Cardiac muscle cell (in vitro differentiated cells and primary cell): ENCODE data around the gene DIP2B. TPM values are rescaled to one million over a fixed set of nuclear protein-coding genes. Genes with fewer than 3 reads are reported as not detected.
"Not testable (repeated sequence)": the region's sequence is repeated elsewhere in the genome, so short reads cannot be mapped to it uniquely, and the experiment has no call there.

Experiments used
- DNase-seq, 2 donors: peaks; one replicate each; pipeline versions ENCODE4 v3.0.0 to v3.0.0-alpha.2; 2010 to 2017; ENCODE audit warnings: low read depth in 1 of 2, low spot score in 1 of 2
- H3K27ac ChIP-seq: fragments of 200-600 bp; sonication (generic); 2 replicates; pipeline ENCODE4 v1.5.1; 2016
- H3K27me3 ChIP-seq: fragments of 200-600 bp; sonication (generic); 2 replicates; pipeline ENCODE4 v1.6.0; 2016; ENCODE audit warnings: control low read depth
- H3K36me3 ChIP-seq: fragments of 200-600 bp; sonication (generic); 2 replicates; pipeline ENCODE4 v1.5.1; 2016; ENCODE audit warnings: control low read depth
- H3K4me1 ChIP-seq: fragments of 200-600 bp; sonication (generic); 2 replicates; pipeline ENCODE4 v1.8.1; 2017; ENCODE audit warnings: low read depth, mild to moderate bottlenecking, mixed run types
- H3K4me3 ChIP-seq: fragments of 200-600 bp; sonication (generic); 2 replicates; pipeline ENCODE4 v1.5.1; 2016; ENCODE audit warnings: mild to moderate bottlenecking
- H3K9me3 ChIP-seq: fragments of 200-600 bp; sonication (generic); 2 replicates; pipeline ENCODE4 v1.5.1; 2017; ENCODE audit warnings: low read depth, mild to moderate bottlenecking, control low read depth
- polyA plus RNA-seq: library from polyadenylated mRNA; unstranded; fragments of >200 nt; fragmentation: Nextera tagmentation; extraction: Ambion mirVana; gene quantifications from 2 replicates; pipeline ENCODE4 v1.2.1, GENCODE V29; 2016
- total RNA-seq: library from RNA; depleted of rRNA; stranded (reverse); fragments of >200 nt; gene quantifications from 2 replicates; pipeline ENCODE4 v1.2.3, GENCODE V29; 2016
- TF ChIP-seq, protein P1 (sequence below): IDR thresholded peaks from 2 replicates; pipeline ENCODE4 v1.5.1; 2012; ENCODE audit warnings: low read depth, mild to moderate bottlenecking, low read length

DIP2B gene
- total and polyA plus RNA-seq, 2 experiments from 2014 or later = 15.5 to 55.1 TPM

DNA sequence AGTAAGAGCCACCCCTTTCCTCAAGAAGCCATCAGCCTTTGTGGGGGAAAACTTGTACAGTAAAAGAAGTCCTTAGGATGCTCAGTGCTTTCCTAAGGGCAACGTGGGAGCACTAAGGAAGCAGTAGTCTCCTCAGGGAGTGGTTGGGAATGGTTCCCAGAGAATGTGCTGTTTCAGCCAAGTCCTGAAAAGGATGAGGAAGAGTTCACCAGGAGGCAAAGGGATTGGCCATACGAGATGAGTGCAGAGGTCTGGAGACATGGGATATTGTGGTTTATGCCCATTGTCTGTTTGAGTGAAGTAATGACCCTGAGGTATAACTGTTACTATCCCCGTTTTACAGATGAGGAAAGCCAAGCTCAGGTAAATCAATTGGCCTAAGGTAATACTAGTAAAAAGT is 173.1 kb downstream of the DIP2B start:
- Histone ChIP-seq H3K27ac (no peak overlapping the region), H3K27me3 (no peaks in the 10 kb centered on the region), H3K9me3 (no peaks in the 10 kb centered on the region), H3K4me1 (no peaks in the 10 kb centered on the region), H3K36me3 (peaks cover 51% of the 10 kb centered on the region), H3K4me3 (no peak overlapping the region)
- TF ChIP-seq, protein P1, sequence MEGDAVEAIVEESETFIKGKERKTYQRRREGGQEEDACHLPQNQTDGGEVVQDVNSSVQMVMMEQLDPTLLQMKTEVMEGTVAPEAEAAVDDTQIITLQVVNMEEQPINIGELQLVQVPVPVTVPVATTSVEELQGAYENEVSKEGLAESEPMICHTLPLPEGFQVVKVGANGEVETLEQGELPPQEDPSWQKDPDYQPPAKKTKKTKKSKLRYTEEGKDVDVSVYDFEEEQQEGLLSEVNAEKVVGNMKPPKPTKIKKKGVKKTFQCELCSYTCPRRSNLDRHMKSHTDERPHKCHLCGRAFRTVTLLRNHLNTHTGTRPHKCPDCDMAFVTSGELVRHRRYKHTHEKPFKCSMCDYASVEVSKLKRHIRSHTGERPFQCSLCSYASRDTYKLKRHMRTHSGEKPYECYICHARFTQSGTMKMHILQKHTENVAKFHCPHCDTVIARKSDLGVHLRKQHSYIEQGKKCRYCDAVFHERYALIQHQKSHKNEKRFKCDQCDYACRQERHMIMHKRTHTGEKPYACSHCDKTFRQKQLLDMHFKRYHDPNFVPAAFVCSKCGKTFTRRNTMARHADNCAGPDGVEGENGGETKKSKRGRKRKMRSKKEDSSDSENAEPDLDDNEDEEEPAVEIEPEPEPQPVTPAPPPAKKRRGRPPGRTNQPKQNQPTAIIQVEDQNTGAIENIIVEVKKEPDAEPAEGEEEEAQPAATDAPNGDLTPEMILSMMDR = no peak
- peak in 1 of 2 donors; percentile 73 for DNase-seq

DNA sequence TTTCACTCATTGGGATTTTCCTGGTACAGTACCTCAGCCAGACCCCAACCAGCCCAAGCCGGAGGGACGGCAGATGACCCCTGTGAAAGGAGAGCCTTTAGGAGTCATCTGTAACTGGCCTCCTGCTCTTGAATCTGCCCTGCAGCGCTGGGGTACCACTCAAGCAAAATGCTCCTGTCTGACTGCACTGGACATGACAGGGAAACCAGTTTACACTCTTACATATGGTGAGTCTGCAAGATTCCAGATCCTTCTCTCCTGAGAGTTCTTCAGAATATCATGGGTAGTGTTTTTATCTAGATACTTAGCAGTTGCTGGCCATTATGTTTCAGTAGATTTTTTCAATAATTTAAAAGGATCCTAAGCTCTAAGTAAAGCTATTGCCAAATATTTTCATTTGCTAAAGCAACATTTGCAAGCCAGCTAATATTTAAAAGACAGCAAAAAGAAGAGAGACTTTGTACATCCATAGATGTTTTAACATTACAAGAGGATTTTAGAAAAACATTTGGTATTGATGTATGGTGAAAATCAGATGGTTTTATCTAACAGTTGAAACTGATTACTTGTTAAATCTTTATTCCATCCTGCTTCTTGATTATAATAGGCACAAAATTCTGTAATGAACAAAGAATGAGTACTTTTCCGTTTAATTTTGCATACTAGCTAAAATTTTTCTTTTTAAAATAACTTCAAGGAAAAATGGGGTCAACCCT is 174.0 kb downstream of the DIP2B start:
- no peaks in the 10 kb centered on the region for H3K9me3 ChIP-seq
- peak overlapping the region; percentile 46 for H3K27ac ChIP-seq
- TF ChIP-seq, protein P1 = no peak
- no peak overlapping the region for H3K4me3 ChIP-seq
- no peaks in the 10 kb centered on the region for H3K27me3 ChIP-seq
- no peak for DNase-seq
- H3K36me3 ChIP-seq = peaks cover 56% of the 10 kb centered on the region
- H3K4me1 ChIP-seq = no peaks in the 10 kb centered on the region

DNA sequence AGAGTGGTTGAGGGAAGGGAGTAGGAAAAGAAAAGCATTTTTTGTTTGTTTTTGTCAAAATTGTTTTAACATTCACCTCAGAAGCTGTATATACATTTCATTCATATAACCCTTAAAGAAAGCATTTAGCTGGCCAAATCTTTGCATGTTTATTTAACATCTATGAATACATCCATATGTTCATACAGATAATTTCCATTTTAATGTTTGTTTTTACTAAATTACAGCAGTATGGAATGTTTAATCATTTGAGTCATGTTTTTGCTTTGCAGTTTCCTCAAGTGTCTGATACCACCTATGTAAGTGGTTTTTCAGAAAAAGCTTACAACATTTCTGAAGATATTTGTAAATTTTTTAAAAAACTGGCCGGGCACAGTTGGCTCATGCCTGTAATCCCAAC is 174.8 kb downstream of the DIP2B start:
- no peak overlapping the region for H3K27ac ChIP-seq
- no peaks in the 10 kb centered on the region for H3K9me3 ChIP-seq
- TF ChIP-seq, protein P1 = no peak
- no peaks in the 10 kb centered on the region for H3K27me3 ChIP-seq
- DNase-seq = no peak
- no peak overlapping the region for H3K4me3 ChIP-seq
- no peaks in the 10 kb centered on the region for H3K4me1 ChIP-seq
- H3K36me3 ChIP-seq = peaks cover 53% of the 10 kb centered on the region

DNA sequence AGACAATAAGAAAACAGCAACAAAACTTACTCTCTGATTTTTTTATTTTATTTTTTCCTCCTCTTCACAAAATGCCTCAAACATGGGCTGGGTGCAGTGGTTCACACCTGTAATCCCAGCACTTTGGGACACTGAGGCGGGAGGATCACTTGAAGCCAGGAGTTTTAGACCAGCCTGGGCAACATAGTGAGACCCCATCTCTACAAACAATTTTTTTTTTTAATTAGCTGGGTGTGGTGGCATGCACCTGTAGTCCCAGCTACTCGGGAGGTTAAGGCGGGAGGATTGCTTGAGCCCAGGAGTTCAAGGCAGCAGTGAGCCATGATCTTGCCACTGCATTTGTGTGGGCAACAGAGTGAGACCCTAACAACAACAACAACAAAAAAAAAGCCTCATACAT is 176.3 kb downstream of the DIP2B start:
- H3K4me1 ChIP-seq, DNase-seq, H3K27ac ChIP-seq, H3K4me3 ChIP-seq, H3K9me3 ChIP-seq, H3K27me3 ChIP-seq: not testable (repeated sequence)
- peaks cover 47% of the 10 kb centered on the region for H3K36me3 ChIP-seq

DNA sequence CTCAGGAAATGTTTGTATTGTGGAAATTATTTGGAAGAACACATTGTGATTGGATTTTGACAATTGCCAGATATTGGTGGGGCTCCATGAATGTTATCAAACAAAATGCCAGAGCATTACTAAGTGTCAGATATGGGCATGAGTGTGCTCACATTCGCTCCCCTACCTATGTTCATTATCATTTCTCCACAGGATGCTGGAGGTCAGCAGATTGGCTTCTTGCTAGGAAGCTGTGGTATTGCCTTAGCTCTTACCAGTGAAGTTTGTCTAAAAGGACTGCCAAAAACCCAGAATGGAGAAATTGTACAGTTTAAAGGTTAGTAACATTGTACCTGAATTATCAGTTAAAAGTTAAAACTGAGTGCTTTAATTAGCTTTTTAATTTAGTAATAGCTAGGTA is 180.9 kb downstream of the DIP2B start:
- Histone ChIP-seq H3K27me3 (no peaks in the 10 kb centered on the region), H3K4me3 (no peak overlapping the region), H3K36me3 (peaks cover 43% of the 10 kb centered on the region), H3K27ac (no peak overlapping the region), H3K9me3 (no peaks in the 10 kb centered on the region), H3K4me1 (no peaks in the 10 kb centered on the region)
- TF ChIP-seq, protein P1 = no peak
- no peak for DNase-seq

DNA sequence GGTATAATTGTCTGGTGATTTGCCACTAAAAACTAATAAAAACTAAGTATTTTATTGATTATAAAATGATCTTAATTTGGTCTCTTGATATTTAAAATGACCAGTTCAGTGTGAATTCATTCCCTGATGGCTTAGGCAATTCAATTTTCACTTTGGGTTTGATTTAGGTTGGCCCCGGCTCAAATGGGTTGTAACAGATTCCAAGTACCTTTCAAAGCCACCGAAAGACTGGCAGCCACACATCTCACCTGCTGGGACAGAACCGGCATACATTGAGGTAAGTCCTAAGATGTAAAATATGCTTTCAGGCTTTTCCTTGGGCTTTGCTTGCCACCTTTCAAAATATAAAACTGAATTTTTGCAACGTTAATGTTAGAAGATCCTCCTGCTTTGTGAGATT is 181.6 kb downstream of the DIP2B start:
- H3K4me3 ChIP-seq = no peak overlapping the region
- peaks cover 43% of the 10 kb centered on the region for H3K36me3 ChIP-seq
- DNase-seq = no peak
- no peaks in the 10 kb centered on the region for H3K9me3 ChIP-seq
- H3K27me3 ChIP-seq = no peaks in the 10 kb centered on the region
- TF ChIP-seq, protein P1 = no peak
- no peaks in the 10 kb centered on the region for H3K4me1 ChIP-seq
- no peak overlapping the region for H3K27ac ChIP-seq
